ENCODE results near the gene PSMA6.
"Not testable (repeated sequence)": the region's sequence is repeated elsewhere in the genome, so short reads cannot be mapped to it uniquely, and the experiment has no call there.

PSMA6 gene
- total RNA-seq, result 15.0 to 20.5 (median 18.7) reads per million in 4 donors

- peak; percentile 98 to 100 (median 99) for DNase-seq
Measured at GRCh38 chr14:35292051-35292769, at the start of gene PSMA6. Gene PSMA6, plus strand, starts transcription at chr14:35292382. Its CDS starts 95 bp downstream, at chr14:35292477.

DNA sequence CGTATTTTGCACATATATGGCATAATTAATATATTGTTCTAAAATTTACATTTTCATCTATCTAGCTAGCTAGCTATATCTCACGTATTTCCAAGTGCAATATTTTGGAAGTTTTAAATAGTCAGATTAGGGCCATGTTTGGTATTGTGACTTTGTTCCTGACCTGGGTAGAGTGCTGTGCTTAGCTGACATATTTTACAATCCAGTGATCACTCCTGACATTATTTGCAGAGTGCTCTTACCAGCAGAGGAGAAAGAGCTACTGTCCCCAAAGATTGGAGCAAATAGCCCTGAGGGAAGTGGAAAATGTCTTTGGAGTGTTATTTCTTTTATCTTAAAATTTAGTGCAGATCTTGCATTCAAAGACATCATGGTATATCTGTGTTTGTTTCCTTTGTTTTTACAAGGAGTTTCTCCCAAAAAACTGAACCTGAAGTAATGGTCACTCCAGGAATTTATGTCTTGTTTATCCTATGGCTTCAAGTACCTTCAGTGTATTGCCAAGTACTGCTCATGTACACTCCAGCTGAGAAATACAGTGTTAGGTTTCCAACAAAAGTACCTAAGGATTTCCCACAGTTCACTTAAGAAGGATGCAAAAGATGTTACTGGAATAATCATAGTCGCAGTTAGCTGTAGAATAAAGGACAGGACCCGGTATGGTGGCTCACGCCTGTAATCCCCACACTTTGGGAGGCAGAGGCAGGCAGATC is 49.4 kb upstream of the PSMA6 start:
- no peak for DNase-seq

DNA sequence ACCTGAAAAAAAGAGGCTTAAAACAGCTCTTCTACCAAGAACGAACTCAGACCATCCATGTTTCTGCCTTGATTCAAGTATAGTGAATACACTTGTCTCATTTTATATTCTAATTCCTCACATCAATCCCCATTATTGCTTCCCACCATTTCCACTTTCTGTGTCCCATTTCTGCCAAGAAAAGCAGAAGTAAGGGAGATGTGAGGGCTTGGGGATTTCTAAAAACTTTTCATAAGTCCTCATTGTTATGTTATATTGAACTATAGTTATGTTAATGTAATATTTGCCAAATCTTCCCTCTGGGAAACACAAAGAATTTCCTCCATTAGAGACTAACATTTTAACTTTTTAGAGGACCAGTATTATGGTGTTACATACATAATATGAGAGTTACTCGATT is 48.2 kb upstream of the PSMA6 start:
- no peak for DNase-seq

DNA sequence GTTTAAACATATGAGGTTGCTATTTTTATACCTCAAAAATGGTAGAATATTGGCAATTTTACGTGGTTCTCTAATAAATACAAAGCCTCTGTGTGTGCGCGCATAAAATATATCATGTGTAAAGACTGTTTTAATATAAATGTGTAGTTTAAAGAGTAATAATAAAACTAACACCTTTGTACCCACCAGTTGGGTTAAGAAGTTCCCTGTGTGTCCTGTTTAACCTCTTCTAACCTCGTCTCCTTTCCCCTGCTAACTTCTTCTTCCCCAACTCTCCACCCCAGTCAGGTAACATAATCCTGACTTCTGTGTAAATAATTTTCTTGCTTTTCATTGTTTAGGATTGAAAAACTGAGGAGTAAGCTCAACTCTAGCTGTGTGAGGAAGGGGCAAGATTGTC is 47.6 kb upstream of the PSMA6 start:
- DNase-seq, result no peak

DNA sequence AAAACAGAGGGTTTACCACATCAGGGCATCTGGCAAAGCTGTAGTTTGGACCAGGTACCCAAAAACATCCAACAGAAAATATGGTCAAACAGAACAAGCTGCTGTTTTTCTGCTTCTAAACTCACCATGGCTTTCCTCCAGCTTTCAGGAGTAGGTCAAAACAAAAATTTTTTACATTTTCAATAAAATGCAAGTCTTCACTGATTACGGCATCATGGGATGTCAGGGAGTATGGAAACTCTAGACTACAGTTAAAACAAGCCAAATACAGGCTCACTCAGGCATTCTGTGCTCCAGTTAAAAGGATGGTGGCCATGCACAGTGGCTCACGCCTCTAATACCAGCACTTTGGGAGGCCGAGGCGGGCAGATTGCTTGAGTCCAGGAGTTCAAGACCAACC is 47.1 kb upstream of the PSMA6 start:
- no peak for DNase-seq

- DNase-seq, result no peak
Measured at GRCh38 chr14:35247777-35248475, 44.3 kb upstream of the PSMA6 start.

GRCh38 chr14:35248476-35248788 is 43.8 kb upstream of the PSMA6 start:
- DNase-seq, result no peak

GRCh38 chr14:35250319-35250718 is 41.9 kb upstream of the PSMA6 start:
- no peak for DNase-seq

DNA sequence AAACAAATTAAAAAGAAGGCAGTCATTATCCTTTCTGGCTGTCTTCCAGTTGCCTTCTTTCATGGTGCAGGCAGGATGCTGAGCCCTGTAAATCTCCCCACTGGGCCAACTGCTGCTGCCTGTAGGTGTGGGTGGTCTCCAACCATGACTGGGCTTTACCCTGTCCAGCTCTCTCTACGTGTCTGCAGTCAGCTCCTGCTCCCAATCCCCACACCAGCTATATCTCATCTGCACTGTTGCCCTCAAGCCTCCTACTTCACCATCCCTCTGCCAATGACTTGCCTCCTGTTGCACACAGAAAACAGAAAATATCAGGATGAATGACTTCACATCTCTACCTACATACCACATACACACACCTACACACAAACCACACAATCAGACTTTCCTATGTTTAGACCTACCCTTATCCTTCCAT is 39.7 kb upstream of the PSMA6 start:
- DNase-seq, result no peak

- DNase-seq, result not testable (repeated sequence)
Measured at GRCh38 chr14:35253056-35253455, 39.1 kb upstream of the PSMA6 start.

DNA sequence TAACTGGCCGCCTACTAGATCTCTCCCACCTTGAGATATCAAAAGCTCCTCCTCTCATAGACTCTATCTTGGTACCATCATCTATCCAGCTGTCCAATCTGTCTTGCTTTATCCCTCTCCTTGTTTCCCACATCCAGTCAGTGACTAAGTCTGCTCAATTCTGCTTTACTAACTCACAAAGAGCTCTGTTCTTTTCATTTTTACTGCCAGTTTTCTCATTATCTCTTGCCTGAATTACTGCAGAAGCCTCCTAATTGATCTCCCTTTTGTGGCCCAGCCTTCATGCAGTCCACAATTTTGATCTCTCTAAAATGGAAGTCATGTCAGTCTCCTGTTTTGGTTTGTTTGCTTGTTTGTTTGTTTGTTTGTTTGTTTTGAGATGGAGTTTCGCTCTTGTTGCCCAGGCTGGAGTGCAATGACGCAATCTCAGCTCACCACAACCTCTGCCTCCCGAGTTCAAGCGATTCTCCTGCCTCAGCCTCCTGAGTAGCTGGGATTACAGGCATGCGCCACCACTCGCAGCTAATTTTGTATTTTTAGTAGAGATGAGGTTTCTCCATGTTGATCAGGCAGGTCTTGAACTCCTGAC is 38.1 kb upstream of the PSMA6 start:
- not testable (repeated sequence) for DNase-seq

- DNase-seq, result peak in 1 of 5 donors; percentile 5
Measured at GRCh38 chr14:35254736-35255135, 37.4 kb upstream of the PSMA6 start.

DNA sequence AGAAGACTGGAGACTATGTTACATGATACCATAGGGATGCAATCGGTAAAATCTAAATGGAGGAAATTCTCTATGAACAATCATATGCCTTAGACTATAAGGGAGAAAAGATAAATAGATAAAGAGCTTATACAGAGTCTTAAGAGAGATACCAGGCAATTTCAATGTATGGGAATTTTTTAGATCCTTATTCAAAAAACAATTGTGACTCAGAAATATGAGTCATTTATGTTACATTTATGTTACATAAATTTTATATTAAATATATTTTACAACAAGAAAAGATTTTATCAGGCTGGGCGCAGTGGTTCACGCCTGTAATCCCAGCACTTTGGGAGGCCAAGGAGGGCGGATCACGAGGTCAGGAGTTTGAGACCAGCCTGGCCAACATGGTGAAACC is 36.5 kb upstream of the PSMA6 start:
- no peak for DNase-seq

DNA sequence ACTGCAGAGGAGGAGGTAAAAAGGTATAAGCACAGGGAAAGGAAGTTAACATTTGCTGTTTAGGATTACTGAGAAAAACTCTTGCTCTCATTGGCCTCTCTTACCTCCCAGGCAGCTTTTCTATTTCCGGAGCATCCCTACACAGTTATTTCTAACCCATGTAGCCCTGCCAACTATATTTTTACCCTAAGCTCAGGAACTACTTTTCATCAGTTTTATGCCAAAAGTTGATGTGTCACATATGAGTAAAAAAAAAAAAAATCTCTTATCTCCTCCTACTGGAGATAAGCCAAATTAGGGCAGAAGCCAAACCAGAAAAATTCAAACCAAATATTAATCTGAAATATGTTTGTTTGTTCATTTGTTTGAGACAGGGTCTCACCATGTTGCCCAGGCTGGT is 34.4 kb upstream of the PSMA6 start:
- DNase-seq, result no peak

GRCh38 chr14:35258420-35258819 is 33.8 kb upstream of the PSMA6 start:
- no peak for DNase-seq

DNA sequence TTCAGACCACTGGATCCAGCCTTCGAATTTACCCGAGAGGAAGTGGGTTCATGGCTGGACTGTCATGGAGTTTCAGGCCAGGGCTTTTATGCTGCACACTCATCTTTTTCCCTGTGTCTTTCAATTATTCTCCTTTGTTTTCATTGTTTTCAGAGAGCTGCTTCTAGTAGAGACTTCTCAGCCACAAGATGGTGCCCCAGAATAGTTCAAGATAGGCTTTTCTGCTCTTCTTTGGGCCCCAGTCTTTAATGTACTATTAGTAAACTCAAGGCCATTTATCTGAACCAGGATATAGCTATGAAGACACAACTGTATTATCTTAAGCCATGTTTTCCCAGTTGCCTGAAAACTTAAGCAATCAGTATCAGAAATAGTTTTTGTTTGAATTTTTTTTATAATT is 30.4 kb upstream of the PSMA6 start:
- DNase-seq, result no peak

- DNase-seq, result no peak
Measured at GRCh38 chr14:35262436-35262835, 29.7 kb upstream of the PSMA6 start.

GRCh38 chr14:35268946-35269345 is 23.2 kb upstream of the PSMA6 start:
- no peak for DNase-seq

GRCh38 chr14:35274805-35275204 is 17.4 kb upstream of the PSMA6 start:
- no peak for DNase-seq

GRCh38 chr14:35277179-35277578 is 15.0 kb upstream of the PSMA6 start:
- no peak for DNase-seq

DNA sequence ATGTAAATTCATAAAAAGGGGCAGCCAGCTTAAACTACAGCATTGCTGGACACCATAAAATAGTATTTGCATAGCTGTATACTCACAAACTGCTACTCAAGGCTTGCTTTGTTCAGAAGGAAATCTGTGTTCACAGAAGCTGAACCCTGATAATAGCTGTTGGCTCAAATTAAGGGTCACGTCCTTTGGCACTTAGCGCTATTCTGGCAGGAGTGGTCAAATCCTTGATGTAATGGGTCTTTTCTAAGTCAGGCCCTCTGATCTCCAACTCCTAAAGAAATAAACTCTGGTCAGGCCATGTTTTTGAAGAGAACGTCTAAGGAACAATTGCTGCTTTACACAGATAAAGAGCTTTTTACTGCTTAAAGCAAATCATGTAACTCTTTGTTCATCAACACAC is 12.8 kb upstream of the PSMA6 start:
- no peak for DNase-seq

DNA sequence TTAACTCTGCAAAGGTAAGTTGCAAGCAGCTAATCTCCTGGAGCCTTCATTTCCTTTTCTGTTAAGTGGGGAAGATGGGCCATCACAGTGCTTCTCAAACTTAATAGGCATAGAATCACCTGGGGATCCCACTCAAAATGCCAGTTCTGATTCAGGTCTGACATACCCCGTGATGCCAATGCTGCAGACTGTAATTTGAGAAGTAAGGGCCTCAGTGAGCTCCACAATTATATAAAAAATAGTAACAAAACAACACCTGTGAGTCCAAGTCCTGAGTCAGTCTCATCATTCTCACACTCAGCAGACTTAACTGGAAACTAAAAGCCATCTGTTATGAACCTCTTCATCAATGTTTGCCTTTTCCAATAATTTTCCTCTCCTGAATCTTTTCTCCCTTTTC is 10.8 kb upstream of the PSMA6 start:
- no peak for DNase-seq

- DNase-seq, result no peak
Measured at GRCh38 chr14:35284506-35284905, 7.7 kb upstream of the PSMA6 start.
